ENCODE measurements around the gene ITGB3BP. TPM values are rescaled to one million over a fixed set of nuclear protein-coding genes. Genes with fewer than 3 reads are reported as not detected.

The ITGB3BP gene
- polyA plus RNA-seq, 1 donor (not counting 4 experiments of a cell fraction or from before 2014, with no cell fraction given) = 19.5 TPM

DNA sequence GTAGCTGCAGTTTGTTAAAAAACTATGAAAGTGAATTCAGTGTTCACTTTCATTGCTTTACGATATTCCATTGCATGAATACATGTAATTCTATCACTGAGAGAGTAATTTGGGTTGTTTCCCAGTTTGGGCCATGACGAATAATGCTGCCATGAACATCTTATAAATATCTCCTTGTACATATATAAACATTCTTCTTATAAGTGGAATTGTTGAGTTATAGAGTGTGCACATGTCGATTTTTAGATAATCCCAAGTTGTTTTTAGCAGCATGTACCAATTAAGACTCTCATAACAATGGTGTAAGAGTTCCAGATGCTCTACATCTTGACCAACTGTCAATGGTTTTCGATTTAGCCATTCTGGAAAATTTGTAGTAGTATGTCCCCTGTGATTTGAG lies 114.7 kb downstream of the ITGB3BP start:
- Histone ChIP-seq H3K4me2 (ENCODE audit: control insufficient read depth, extremely low read depth, insufficient read depth, low read depth, low read length) (no peak overlapping the region), H3K79me2 (ENCODE audit: control insufficient read depth, insufficient read depth, low read length) (no peaks in the 10 kb centered on the region), H3K9ac (ENCODE audit: control insufficient read depth, extremely low read depth, insufficient read depth, low read length) (no peak overlapping the region), H3K4me1 (ENCODE audit: control insufficient read depth, extremely low read depth, insufficient read depth, low read length) (no peaks in the 10 kb centered on the region), H3K9me3 (ENCODE audit: control insufficient read depth, low read depth, low read length) (no peaks in the 10 kb centered on the region), H3K27ac (ENCODE audit: control insufficient read depth, insufficient read depth, low read length) (no peak overlapping the region), H4K20me1 (ENCODE audit: control insufficient read depth, extremely low read depth, insufficient read depth, low read length) (no peaks in the 10 kb centered on the region), H2AFZ (ENCODE audit: control insufficient read depth, low read length) (no peak overlapping the region), H3K36me3 (ENCODE audit: control insufficient read depth in 2 of 2, extremely low read depth in 1 of 2, insufficient read depth in 2 of 2, low read length in 2 of 2) (no peaks in the 10 kb centered on the region), H3K27me3 (ENCODE audit: control insufficient read depth, extremely low read depth, insufficient read depth, low read length) (no peaks in the 10 kb centered on the region), H3K4me3 (ENCODE audit: control insufficient read depth in 2 of 3, extremely low read depth in 1 of 3, insufficient read depth in 2 of 3, low read depth in 1 of 3, low read length in 3 of 3) (no peak overlapping the region), H3K9me1 (ENCODE audit: control insufficient read depth, extremely low read depth, insufficient read depth, low read length) (no peaks in the 10 kb centered on the region)
- dilution Hi-C loops (cut with MboI; ENCODE audit: extremely low pct_ligation_motif_present, low sequenced_read_pairs) = no loop called here
- FAIRE-seq (no peak), DNase-seq (ENCODE audit: low read depth, low spot score) (no peak)
- TF ChIP-seq CTCF (optimal IDR thresholded peaks at IDR 0.05 in 1 of 3, IDR thresholded peaks at IDR 0.05 in 1 of 3, conservative IDR thresholded peaks at IDR 0.05 in 1 of 3; ENCODE audit: extremely low read depth in 1 of 3, insufficient read depth in 2 of 3, low read length in 3 of 3) (no peak), EZH2 (IDR thresholded peaks at IDR 0.05; ENCODE audit: low read length) (no peak)

DNA sequence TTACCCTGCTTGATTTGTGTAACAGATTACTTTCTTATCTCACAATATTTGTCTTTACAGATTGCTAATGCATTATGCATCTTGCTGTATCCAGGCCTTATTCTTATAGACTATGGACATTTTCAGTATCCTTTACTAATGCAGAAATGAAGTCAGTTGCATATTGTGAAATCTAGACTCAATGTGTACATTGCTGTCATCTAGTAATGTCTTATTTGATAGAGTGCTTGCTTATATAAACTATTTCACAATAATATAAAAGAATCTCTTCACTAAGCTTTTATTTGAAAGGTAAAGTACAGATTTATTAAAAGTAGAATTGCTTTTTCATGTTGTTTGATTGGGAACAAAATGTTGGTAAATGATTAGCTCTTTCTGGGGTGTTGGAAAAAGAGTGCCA lies 116.0 kb downstream of the ITGB3BP start:
- Histone ChIP-seq H3K4me1 (ENCODE audit: control insufficient read depth, extremely low read depth, insufficient read depth, low read length) (no peaks in the 10 kb centered on the region), H3K27ac (ENCODE audit: control insufficient read depth, insufficient read depth, low read length) (no peak overlapping the region), H2AFZ (ENCODE audit: control insufficient read depth, low read length) (no peak overlapping the region), H3K4me2 (ENCODE audit: control insufficient read depth, extremely low read depth, insufficient read depth, low read depth, low read length) (no peak overlapping the region), H3K79me2 (ENCODE audit: control insufficient read depth, insufficient read depth, low read length) (no peaks in the 10 kb centered on the region), H3K9me1 (ENCODE audit: control insufficient read depth, extremely low read depth, insufficient read depth, low read length) (no peaks in the 10 kb centered on the region), H4K20me1 (ENCODE audit: control insufficient read depth, extremely low read depth, insufficient read depth, low read length) (no peaks in the 10 kb centered on the region), H3K4me3 (ENCODE audit: control insufficient read depth in 2 of 3, extremely low read depth in 1 of 3, insufficient read depth in 2 of 3, low read depth in 1 of 3, low read length in 3 of 3) (no peak overlapping the region), H3K9me3 (ENCODE audit: control insufficient read depth, low read depth, low read length) (no peaks in the 10 kb centered on the region), H3K27me3 (ENCODE audit: control insufficient read depth, extremely low read depth, insufficient read depth, low read length) (no peaks in the 10 kb centered on the region), H3K36me3 (ENCODE audit: control insufficient read depth in 2 of 2, extremely low read depth in 1 of 2, insufficient read depth in 2 of 2, low read length in 2 of 2) (no peaks in the 10 kb centered on the region), H3K9ac (ENCODE audit: control insufficient read depth, extremely low read depth, insufficient read depth, low read length) (no peak overlapping the region)
- dilution Hi-C loops (cut with MboI; ENCODE audit: extremely low pct_ligation_motif_present, low sequenced_read_pairs) = no loop called here
- FAIRE-seq (no peak), DNase-seq (ENCODE audit: low read depth, low spot score) (no peak)
- no peak for TF ChIP-seq CTCF (optimal IDR thresholded peaks at IDR 0.05 in 1 of 3, IDR thresholded peaks at IDR 0.05 in 1 of 3, conservative IDR thresholded peaks at IDR 0.05 in 1 of 3; ENCODE audit: extremely low read depth in 1 of 3, insufficient read depth in 2 of 3, low read length in 3 of 3)
- no peak for TF ChIP-seq EZH2 (IDR thresholded peaks at IDR 0.05; ENCODE audit: low read length)
